Embryonic facial prominence (tissue), 1 donor: ENCODE data around the gene ARHGAP15.
"Not testable (repeated sequence)": the region's sequence is repeated elsewhere in the genome, so short reads cannot be mapped to it uniquely, and the experiment has no call there.

ENCODE experiments used
- DNase-seq: peaks from one replicate; pipeline ENCODE4 v3.0.0-alpha.2; 2016; ENCODE audit errors: extremely low spot score

ARHGAP15 gene

DNA sequence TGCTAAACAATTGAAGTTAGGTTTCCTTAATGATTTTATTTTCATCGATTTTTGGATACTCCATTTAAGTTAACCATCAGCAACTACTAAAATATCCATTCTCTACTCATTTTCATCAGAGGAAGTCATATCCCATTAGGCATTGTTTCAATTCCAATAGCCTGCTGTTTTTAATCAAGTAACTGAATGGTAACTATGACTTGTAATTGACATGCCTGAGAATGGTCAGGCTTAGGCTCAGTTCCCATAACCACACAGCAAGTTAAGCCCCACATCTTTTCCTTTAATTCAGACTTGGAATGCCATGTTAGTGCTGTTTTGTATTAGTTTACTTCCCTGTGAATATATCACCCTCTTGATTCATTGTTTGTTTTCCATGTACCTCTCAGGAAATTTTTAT, 398.8 kb downstream of the ARHGAP15 start:
- DNase-seq = no peak

DNA sequence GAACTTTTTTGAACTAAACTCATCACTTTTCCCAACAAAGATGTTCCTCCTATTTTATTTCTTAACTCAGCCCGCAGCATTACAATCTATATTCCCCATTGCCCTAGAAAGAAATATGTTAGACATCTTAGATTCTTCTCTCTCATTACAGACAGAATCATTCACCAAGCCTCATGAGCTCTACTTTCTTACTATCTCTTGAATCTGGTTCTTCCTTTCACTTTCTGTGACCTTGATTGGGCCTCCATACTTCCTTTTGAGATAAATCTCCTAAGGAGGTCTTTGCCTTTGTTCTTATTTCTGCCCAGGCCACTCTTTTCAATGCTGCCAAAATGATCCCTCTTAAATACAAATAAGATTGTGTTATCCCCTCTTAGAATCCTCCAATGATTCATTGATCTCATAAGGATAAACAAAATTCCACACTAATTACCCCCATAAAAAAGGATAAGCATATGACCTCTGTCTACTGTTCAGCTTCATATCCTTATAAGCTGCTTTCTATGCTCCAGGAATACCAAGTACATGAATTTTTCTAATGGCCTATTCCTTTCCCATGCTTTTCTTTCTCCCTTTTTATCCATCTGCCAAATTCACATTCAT, 400.0 kb downstream of the ARHGAP15 start:
- DNase-seq = no peak

DNA sequence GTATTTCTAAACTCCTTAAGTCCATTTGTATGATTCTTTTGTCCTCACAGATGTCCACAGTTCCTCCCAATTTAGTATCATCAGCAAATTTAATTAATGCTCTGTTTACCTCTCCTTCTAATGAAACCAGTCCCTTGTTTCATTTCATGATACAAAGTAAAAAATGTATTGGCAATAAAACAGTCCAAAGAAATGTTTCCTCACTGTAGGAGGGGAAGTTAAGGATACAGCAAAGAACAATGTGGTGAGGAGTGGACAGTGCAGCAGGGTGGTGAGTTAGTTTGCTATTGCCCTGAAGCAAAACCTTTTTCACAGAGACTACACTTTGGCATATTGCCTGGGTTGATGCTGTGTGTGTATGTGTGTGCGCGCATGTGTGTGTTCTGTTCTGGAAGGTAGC, 401.5 kb downstream of the ARHGAP15 start:
- DNase-seq = no peak

DNA sequence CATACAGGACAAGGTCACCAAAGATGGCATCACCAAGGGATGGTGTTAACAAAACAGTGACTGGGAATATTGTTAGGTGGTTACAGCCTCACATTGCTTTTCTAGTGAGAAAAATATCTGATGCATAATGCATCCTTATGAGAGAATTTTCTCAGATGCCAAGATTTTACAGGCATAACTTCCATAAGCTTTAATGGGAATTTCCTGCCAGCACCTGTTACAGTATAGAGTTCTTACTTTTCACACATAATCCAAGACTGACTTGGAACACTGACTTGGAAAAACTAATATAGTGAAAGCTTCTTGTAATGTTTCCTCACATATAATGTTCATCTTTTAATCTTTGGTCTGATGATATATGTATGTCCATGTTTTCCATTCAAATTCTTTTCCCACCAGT, 402.8 kb downstream of the ARHGAP15 start:
- DNase-seq = no peak

DNA sequence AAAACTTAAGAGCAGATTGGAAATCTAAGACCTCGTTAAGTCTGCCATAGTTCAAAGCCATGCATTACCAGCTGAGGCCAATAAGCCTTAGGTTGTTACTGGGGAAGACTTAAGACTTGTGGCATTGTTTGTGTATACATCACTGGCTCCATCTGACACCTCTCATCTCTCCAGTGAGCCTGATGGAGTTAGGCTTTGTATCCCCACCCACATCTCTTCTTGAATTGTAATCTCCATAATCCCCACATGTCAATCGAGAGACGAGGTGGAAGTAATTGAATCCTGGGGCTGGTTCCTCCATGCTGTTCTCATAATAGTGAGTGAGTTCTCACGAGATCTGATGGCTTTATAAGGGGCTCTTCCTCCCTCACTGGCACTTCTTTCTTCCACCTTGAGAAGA, 404.6 kb downstream of the ARHGAP15 start:
- DNase-seq = no peak

DNA sequence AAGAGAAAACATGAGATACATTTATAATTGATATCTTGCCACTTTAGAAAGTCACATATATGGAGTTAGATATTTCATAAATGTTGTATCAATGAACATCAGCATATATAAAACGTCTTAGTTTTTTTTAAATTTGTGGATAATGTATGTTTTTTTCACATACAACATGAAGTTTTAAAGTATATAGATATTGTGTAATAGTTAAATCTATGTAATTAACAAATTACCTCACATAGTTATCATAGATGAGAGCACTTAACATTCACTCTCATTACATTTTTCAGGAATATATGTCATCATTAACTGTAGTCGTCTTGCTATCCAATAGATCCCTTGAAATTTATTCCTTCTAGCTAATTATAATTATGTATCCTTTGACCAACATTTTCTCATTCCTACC, 406.6 kb downstream of the ARHGAP15 start:
- DNase-seq = no peak

DNA sequence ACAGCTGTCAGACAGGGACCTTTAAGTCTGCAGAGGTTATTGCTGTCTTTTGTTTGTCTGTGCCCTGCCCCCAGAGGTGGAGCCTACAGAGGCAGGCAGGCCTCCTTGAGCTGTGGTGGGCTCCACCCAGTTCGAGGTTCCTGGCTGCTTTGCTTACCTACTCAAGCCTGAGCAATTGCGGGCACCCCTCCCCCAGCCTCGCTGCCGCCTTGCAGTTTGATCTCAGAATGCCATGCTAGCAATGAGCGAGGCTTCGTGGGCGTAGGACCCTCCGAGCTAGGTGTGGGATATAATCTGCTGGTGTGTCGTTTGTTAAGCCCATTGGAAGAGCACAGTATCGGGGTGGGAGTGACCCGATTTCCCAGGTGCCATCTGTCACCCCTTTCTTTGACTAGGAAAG, 412.7 kb downstream of the ARHGAP15 start:
- not testable (repeated sequence) for DNase-seq

DNA sequence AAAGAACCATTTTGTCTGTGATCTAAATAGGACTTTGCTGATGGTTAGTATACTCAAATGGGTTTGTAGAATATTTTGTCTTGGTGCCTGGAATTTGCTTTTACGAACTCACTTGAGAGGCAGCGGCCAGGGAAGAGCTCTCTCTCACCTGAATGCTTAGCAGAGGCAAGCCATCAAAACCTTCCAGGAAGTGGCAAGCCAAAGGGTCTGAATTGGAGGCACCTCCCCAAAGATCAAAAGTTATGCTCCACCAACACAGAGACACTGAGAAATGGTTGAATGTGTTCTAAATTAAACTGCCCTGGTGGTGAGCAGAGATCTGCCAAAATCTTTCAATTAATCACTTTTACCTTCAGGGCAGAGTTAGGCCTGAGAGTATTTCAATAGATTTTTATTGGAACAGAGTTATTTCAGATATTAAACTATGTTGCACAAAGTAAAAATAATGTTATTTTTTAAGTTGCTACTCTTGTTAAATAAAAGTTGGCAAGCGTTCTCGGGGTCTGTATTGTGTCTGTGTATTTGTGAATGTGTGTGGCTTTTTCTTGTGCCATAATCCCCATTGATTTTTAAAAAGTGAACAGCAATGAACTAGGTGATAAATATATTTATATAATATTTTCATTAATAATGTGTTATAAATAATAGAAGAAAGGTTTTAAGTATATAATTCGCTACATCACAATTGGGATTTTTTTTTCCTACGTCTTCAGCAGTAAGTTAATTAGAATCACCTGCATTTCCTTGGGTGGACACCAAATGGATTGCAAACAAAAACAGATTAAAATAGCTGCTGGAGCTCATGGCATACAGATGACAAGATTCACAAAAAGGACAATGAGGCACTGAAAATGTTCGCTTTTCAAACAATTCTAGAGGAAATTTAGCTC, 416.1 kb downstream of the ARHGAP15 start:
- DNase-seq = no peak

DNA sequence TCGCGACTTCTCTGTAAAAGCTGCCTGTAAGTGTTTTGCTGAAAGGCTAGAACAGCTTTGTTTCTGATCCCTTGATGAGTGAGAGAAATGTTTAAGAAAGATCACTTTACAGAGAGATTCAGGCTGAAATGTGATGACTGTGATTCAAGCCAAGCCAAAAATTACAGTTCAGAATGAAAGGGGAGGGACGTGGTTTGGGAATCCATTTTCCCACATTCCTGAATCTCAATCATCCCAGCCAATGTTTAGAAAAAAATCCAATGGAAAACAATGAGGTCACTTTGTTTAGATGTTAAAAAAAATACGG, 416.7 kb downstream of the ARHGAP15 start:
- peak; percentile 78 for DNase-seq

DNA sequence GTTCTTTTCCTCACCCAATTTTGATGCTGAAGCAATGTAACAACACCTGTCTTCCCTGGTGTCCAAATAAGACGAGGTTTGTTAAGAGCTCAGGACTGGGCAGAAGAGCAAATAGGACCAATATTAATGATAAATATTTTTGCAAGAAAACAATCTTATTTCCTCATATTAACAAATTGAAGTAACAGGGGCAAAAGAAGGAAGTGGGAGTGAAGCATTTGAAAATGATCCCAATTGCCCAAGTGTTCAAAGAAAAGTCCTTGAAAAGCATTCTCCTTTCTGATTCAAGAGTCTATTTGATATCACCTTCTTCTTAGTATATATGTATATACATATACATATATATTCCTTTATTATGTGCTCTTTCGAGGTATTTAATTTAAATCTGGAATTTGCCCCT, 418.8 kb downstream of the ARHGAP15 start:
- DNase-seq = no peak

DNA sequence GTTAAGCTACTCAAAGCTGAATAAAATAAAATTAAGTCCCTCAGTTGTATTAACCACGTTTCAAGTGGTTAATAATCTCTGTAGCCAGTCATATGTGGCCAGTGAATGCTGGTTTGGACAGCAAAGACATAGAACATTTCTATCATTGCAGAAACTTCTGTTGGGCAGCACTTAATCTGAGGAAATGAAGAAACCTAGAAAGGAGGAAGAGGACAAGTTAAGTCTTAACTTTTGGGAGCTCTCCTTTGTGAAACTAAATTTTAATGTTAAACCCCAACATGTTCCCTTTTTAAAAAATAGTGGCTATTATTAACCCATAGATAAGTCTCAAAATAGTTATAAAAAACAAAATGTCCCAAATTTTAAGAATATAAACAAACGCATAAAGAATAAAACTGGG, 421.3 kb downstream of the ARHGAP15 start:
- DNase-seq = no peak

DNA sequence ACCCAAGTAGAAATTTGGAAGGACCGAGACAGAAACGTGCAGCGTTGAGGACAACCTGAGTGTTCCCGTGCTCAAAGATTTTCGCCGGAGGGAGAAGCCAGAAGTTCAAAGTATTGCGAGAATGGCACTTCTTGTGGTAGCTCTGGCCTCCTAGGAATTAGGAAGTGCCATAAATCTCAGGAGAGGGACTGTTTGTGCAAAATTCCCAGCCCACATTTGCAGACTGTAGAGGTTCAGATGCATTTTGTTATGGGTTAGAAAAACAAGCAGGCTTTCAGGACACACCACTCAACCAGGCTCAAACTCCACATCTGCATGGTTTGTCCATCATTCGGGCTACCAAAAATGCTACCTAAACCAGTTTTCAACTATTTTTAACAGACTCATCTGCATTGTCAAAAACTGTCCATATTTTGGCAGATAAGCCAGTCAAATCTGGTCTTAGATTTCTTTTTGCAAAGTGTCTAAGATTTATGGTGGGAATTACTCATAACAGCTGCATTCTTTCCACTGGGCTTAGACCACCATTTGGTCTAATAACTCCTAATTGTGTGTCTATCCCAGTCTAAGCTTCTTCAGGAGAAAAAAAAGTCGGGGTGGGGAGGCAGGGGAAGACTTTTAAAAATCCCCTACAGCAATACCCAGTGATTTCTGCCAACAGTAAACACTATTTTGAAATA, 422.9 kb downstream of the ARHGAP15 start:
- DNase-seq = no peak

DNA sequence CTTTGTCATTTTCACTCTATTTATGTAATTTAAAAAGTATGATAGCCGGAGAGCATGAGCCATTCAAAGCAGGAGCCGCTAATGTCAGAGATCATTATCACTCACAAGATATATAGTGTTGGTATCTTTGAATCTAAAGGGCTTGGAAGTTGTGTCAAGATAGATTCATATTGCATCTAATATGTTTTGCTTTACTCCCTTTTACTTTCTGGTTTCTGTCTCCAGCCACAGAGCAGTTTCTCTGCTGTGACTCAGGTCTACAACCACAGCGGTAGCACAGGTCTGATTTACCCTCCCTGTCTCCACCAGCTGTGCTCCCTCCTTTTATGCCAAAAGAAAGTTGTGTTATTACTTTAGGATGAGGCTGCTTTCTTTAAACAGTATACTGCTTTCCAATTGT, 424.0 kb downstream of the ARHGAP15 start:
- DNase-seq = no peak

DNA sequence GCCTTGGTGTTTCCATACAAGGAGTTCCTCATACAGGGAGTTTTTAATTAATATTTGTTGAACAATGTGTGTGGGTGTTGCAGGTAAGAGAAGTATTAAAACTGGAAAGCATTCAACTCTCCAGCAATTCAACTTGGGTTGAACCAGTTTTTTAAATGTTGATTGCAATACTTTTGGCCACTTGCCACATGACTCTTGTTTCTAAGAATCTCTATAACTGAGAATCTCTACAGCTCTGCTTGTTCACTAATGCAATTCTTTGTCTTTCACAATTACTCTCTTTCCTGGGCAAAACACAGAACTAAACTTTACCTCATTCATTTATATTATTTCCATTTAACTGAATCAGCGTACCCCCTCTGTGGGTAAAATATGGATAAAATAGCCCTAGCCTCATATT, 429.4 kb downstream of the ARHGAP15 start:
- no peak for DNase-seq

DNA sequence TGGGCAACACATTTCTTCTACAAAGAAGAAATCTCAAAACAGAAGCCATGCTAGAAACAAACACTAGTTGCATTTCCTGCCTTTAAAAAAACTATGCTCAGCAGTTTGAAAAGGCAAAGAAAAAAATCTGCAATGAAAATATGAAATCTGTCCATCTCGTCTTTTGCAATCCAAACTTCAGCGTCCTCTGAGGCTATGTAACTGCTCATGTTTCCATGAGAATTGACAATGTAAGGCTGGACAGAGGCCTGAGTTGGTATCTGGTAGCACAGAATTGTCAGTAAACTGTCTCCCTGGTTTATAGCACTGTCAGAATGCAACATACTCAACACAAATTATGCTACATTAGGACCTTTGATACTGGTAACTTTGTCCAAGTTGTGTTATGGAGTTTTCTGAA, 429.9 kb downstream of the ARHGAP15 start:
- no peak for DNase-seq

DNA sequence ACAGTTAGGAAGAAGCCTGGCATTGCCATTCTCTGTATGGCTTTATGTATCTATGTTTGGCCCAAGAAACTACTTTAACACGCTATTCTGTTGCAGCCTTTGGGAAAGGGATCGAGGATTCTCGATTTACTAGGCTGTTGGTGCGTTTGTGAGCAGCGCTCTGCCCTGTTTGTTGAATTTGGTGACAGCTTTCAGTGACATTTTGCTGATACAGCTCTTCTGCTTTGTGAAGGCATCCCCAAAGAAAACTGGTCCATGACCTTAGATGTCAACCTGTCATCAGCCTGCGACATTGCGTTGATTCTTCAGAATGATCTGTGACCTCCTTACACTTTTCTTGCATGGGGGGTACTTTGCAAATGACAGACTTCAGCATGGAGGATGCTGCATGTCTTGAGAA, 431.5 kb downstream of the ARHGAP15 start:
- no peak for DNase-seq

DNA sequence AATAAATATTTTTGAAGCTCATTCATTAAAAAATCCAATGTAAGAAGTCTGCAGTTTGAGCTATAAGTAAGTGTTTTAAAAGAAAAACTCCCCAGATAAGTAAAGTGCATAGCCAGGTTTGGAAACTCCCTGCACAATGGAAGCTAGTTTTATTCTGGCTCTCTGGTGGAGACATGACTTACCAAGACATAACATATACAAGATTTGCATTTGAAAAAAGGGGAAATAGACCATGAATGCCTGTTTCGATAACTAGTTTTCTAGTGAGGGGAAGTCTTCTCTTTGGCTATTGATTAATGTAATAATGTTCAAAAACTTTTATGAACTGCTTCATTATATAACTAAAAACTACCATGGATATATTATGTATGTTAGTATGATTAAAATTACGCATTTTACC, 435.2 kb downstream of the ARHGAP15 start:
- no peak for DNase-seq

DNA sequence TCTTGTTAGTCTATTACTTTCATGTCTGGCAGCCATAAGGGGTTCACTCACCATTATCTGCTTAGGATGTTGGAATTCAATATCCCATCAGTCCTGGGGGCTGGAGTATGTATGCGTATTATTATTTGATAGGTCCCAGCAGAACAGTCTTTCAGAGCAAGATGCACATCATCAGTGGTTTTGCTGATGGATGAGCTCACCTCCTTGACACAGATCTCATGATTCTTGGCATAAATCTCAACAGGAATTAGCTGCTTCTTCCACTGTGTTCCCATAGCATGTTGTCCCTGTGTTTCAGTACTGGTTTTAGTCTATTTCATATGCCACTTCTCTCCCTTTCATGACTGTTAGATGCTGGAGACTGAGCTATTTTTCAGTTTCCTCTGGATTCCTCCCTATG, 442.5 kb downstream of the ARHGAP15 start:
- no peak for DNase-seq

DNA sequence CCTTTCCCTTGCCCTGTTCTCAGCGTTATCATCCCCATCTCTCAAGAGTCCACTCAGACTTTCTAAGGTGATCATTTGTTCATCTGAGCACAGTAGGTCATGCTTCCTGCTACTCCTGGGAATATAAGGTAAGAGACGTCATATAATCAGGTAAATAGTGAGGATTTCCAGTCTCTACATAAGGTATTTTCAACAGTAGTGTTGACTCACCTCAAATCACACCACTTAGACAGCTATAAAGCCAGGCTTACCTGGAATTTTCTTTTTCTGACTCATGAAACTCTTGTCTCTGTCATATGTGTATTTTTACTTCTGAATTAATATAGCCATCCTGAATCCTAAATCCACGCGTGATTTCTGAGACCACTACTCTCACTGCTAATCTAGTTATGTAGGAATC, 443.2 kb downstream of the ARHGAP15 start:
- no peak for DNase-seq

DNA sequence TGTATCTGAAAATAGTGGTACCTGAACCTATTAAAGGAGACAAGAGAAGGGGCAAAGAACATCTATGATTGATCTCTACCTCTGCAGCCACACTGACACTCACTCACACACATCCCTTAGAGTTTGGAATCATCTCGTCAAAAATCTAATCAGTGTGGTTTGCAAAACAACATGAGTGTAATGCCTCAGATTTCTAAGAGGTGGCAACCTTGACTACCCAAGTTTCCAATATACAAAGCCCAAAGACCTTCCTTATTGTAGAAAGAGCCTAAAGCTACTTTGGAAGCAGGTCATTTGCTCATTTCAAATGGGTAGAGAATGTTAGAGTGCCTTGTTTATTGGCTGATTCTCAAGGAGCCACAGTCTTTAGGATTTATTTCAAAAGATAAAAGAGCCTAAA, 444.9 kb downstream of the ARHGAP15 start:
- no peak for DNase-seq

DNA sequence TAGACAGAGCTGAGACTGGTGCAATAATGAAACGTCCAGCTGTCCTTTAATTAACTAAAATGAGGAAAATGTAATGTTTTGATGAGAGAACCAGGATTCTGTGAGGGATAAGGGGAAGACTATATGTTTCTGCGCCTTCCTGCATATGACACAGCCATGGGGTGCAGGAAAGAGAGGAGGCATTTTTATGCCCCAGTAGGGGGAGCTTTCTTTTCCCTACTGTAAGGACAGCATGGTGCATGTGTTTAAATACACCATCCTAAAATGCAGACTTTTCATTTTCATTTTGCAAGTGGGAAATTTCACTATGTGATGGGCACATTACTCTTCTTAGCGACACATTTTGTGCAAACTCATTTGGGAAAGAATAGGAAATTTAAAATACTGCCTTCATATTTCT, 446.1 kb downstream of the ARHGAP15 start:
- DNase-seq = no peak

DNA sequence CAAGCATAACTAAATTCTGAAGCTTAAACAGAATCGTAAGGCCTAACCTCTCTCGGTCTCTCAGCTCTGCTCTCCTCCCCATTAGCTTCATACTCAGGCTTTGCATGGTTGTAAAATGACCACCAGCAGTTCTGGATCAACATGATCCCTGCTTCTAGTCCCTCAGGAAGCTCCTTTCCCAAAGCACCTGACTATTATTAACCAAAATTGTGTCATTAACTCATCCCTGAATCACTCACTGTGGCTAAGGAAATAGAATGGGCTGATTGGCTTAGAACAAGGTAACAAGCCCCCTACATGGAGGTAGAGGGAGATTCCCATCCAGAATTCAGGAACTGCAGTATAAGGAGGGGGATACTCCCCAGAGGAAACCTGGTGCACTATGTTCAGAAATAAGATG, 448.3 kb downstream of the ARHGAP15 start:
- DNase-seq = no peak

DNA sequence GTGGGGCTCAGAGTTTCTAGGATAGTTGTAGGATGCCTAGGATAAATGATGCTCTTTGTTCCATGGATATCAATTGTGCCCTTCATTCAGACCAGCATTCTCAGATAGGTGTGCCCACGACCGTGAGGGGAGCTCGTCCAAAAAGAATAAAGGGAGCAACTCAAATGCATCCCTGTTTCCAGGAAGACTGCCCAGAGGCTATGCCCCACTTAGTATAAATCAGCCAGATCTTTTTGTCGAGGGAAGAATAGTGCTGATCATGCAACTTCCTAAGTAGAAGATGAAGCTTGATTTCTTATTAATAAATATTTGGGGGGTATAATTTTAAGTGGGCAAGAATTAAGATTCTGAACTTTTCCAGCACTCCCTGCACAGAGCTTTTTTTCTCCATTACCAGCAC, 450.2 kb downstream of the ARHGAP15 start:
- no peak for DNase-seq
